ENCODE data around the gene DNASE2. TPM values are rescaled to one million over a fixed set of nuclear protein-coding genes. Genes with fewer than 3 reads are reported as not detected.
A peak's percentile ranks its signal among the peaks of the same experiment; 100 is the strongest.

DNASE2 gene
- total RNA-seq, 1 experiment from 2014 or later = 38.1 TPM

- no peaks in the 10 kb centered on the region; the same call in 1 of the 2 replicates for H3K36me3 ChIP-seq
- peaks cover 19% of the 10 kb centered on the region for H3K27me3 ChIP-seq
- H3K4me3 ChIP-seq = peak overlapping the region; percentile 32
- no peaks in the 10 kb centered on the region; the same call in none of the 2 replicates for H3K9me3 ChIP-seq
- DNase-seq = peak; percentile 91
Measured at GRCh38 chr19:12872941-12873890, 8.0 kb downstream of the DNASE2 start.

GRCh38 chr19:12872255-12872654, 9.0 kb downstream of the DNASE2 start:
- H3K9me3 ChIP-seq = peaks cover under 1% of the 10 kb centered on the region
- H3K4me3 ChIP-seq = no peak overlapping the region
- DNase-seq = no peak
- H3K27me3 ChIP-seq = peaks cover 18% of the 10 kb centered on the region
- H3K36me3 ChIP-seq = no peaks in the 10 kb centered on the region

GRCh38 chr19:12871681-12872080, 9.6 kb downstream of the DNASE2 start:
- no peak overlapping the region for H3K4me3 ChIP-seq
- H3K27me3 ChIP-seq = peaks cover 18% of the 10 kb centered on the region
- peaks cover 2% of the 10 kb centered on the region for H3K9me3 ChIP-seq
- no peak for DNase-seq
- H3K36me3 ChIP-seq = no peaks in the 10 kb centered on the region

DNA sequence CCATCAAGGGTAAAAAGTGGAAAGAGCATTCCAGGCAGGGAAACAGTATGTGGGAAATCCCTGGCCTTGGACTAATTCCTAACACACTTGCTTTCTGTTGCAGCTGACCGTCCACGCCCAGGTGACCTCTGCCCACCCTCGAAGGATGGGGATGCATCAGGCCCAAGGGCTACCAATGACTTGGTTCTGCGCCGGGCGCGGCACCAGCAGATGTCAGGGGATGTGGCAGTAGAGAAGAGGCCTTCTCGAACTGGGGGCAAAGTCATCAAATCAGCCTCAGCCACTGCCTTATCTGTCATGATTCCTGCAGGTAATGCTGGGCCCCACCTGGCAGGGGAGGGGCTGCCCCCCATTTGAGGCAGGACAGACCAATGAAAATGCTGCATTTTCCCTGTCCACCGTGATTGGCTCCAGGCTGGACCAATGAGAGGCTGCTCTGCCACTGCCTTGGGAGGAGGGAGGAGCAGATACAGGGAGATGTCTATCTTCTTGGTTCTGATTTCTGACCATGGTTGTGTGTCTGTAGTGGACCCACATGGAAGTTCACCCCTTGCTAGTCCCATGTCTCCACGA, 12.6 kb downstream of the DNASE2 start:
- DNase-seq = peak; percentile 45

GRCh38 chr19:12867120-12868099, 13.8 kb downstream of the DNASE2 start:
- Histone ChIP-seq H3K9me3 (peaks cover 2% of the 10 kb centered on the region; the same call in 1 of the 2 replicates), H3K4me3 (no peak overlapping the region), H3K27me3 (peaks cover 4% of the 10 kb centered on the region; the same call in 1 of the 2 replicates), H3K36me3 (no peaks in the 10 kb centered on the region)
- no peak for DNase-seq

More for the DNA sequence above, 12.6 kb downstream of the DNASE2 start:
- no peaks in the 10 kb centered on the region for H3K36me3 ChIP-seq
- peaks cover 7% of the 10 kb centered on the region for H3K27me3 ChIP-seq
- peaks cover 2% of the 10 kb centered on the region for H3K9me3 ChIP-seq
- no peak overlapping the region for H3K4me3 ChIP-seq

DNA sequence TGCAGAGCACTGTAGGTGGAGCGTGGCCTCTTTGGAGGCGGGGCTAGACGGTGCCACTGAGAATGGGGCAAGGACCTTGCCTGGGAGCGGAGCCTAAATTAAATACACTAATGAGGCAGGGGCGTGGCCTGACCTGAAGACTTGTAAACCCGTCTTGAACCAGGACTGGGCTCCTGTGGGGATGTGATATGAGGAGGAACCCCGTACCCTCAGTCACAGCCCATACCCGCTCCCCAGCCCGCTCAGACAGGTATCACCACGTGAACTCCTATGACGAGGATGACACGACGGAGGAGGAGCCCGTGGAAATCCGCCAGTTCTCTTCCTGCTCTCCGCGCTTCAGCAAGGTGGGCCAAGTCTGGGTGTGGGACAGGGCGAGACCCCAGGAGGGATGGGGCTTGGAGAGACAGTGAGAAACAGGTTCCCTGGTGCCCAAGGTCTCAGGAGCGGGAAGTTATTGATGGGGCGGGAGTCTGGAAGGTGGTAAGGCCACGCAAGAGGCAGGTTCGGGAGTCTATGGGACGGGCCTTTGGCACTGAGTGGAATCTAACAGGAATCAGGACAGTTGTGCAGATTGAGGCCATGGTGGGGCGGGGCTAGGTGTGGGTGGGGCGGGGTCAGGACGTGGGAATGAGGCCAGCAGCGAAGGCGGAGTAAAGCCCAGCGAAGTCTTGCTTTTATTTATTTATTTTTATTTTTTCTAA, 14.7 kb downstream of the DNASE2 start:
- H3K27me3 ChIP-seq = peaks cover 4% of the 10 kb centered on the region; the same call in 1 of the 2 replicates
- no peak for DNase-seq
- H3K4me3 ChIP-seq = no peak overlapping the region
- H3K36me3 ChIP-seq = no peaks in the 10 kb centered on the region
- peaks cover 2% of the 10 kb centered on the region; the same call in 1 of the 2 replicates for H3K9me3 ChIP-seq

DNA sequence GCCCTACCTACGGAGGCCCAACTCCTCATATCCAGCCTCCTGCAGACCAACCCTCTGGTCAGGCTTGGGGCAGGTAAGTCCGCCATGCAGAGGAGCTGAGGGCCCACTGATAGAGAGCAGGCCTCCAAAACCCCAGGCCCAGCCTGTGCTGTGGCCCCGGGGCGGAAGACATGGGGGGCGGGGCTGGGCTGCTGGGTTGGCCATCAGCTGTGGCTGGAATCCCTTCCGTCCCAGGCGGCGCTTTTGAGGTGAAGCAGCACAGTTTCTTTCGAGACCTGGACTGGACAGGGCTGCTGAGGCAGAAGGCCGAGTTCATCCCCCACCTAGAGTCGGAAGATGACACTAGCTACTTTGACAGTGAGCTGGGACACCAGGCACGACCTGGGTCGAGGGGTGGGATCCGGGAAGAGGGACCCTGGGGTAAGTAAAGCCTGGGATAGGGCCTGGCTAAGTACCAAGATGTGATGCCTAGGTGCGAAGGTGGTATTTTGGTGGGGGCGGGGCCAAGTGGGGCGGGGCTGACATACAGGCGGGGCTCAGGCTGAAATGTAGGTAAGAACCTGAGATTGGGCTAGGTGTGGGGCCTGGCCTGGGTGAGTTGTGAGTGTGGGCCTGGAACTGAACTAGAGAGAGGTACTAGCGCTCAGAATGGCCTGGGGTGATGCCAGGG, 15.4 kb downstream of the DNASE2 start:
- Histone ChIP-seq H3K36me3 (no peaks in the 10 kb centered on the region), H3K9me3 (peaks cover 2% of the 10 kb centered on the region; the same call in 1 of the 2 replicates), H3K27me3 (peaks cover 4% of the 10 kb centered on the region; the same call in 1 of the 2 replicates), H3K4me3 (no peak overlapping the region)
- no peak for DNase-seq

- Histone ChIP-seq H3K9me3 (peaks cover 2% of the 10 kb centered on the region; the same call in 1 of the 2 replicates), H3K36me3 (no peaks in the 10 kb centered on the region), H3K27me3 (0 out of 2 replicates have a peak, but pooled peaks cover 4% of the 10 kb centered on the region), H3K4me3 (no peak overlapping the region)
- DNase-seq = no peak
Measured at GRCh38 chr19:12864721-12865715, 16.2 kb downstream of the DNASE2 start.

- Histone ChIP-seq H3K36me3 (no peaks in the 10 kb centered on the region), H3K9me3 (peaks cover 2% of the 10 kb centered on the region; the same call in 1 of the 2 replicates), H3K27me3 (0 out of 2 replicates have a peak, but pooled peaks cover 4% of the 10 kb centered on the region), H3K4me3 (no peak overlapping the region)
- DNase-seq = no peak
Measured at GRCh38 chr19:12864143-12864542, 17.1 kb downstream of the DNASE2 start.

GRCh38 chr19:12859546-12859945, 21.7 kb downstream of the DNASE2 start:
- no peak overlapping the region for H3K4me3 ChIP-seq
- peaks cover 14% of the 10 kb centered on the region for H3K9me3 ChIP-seq
- H3K27me3 ChIP-seq = 0 out of 2 replicates have a peak, but pooled peaks cover 4% of the 10 kb centered on the region
- no peaks in the 10 kb centered on the region for H3K36me3 ChIP-seq
- DNase-seq = peak; percentile 54

DNA sequence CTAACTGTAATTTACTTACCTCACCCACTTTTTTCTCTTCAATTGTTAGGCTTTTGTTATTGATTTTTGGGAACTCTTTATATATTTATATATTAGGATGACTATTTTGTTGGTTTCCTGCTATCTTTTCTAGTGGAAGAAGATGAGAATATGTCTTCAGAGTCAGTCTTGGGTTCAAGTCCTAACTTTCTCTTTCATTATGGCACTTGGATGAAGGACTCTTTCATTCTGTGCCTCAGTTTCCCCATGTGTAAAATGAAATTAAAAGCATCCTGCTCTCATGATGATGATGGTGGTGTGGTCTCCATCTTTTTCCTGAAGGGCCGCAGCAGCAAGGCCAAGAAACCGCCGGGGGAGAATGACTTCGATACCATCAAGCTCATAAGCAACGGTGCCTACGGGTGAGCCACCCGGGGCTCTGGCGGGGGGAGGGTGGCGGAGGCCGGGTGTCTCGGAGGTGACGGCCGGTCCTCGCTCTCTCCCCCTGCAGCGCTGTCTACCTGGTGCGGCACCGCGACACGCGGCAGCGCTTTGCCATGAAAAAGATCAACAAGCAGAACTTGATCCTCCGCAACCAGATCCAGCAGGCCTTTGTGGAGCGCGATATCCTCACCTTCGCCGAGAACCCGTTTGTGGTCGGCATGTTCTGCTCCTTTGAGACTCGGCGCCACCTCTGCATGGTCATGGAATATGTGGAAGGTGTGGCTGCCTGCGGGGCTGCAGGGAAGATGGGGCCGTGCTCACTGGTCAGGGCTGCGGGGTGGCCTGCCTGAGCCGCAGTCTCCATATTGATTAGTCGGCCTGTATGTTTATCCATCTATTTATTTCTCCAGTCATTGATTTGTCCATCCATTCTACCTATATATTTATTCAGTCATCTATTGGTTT, 23.0 kb downstream of the DNASE2 start:
- DNase-seq = no peak
- 0 out of 2 replicates have a peak, but pooled peaks cover 2% of the 10 kb centered on the region for H3K27me3 ChIP-seq
- H3K36me3 ChIP-seq = no peaks in the 10 kb centered on the region
- H3K9me3 ChIP-seq = peaks cover 14% of the 10 kb centered on the region
- H3K4me3 ChIP-seq = no peak overlapping the region

GRCh38 chr19:12856653-12857052, 24.6 kb downstream of the DNASE2 start:
- no peak for DNase-seq
- Histone ChIP-seq H3K36me3 (no peaks in the 10 kb centered on the region), H3K27me3 (no peaks in the 10 kb centered on the region), H3K9me3 (peaks cover 14% of the 10 kb centered on the region), H3K4me3 (no peak overlapping the region)
